Fibroblast of lung (primary cell): ENCODE measurements around the gene RSPH9. TPM values are rescaled to one million over a fixed set of nuclear protein-coding genes. Genes with fewer than 3 reads are reported as not detected.

Source experiments
- DNase-seq, 2 donors: peaks; one replicate each; pipeline versions ENCODE4 v3.0.0 to v3.0.0-alpha.2; 2010; ENCODE audit warnings: low read depth in 2 of 2
- H2AFZ ChIP-seq: 2 replicates; pipeline ENCODE4 v1.5.1; 2012; ENCODE audit warnings: low read length, control low read depth, inconsistent platforms
- H3K27ac ChIP-seq: 2 replicates; pipeline ENCODE4 v1.5.1; 2011; ENCODE audit warnings: low read length, control low read depth; ENCODE audit not compliant: insufficient read depth
- H3K27me3 ChIP-seq: 2 replicates; pipeline ENCODE4 v1.5.1; 2011; ENCODE audit warnings: mild to moderate bottlenecking, low read length; ENCODE audit not compliant: control insufficient read depth, insufficient read depth
- H3K36me3 ChIP-seq: 2 replicates; pipeline ENCODE4 v1.5.1; 2011; ENCODE audit warnings: low read length; ENCODE audit not compliant: control insufficient read depth, insufficient read depth
- H3K4me1 ChIP-seq: 2 replicates; pipeline ENCODE4 v1.5.1; 2011; ENCODE audit warnings: low read length; ENCODE audit not compliant: control insufficient read depth, insufficient read depth; ENCODE audit errors: extremely low read depth
- H3K4me2 ChIP-seq: 2 replicates; pipeline ENCODE4 v1.5.1; 2011; ENCODE audit warnings: low read length, control low read depth; ENCODE audit not compliant: insufficient read depth; ENCODE audit errors: extremely low read depth
- H3K4me3 ChIP-seq, 4 experiments: fragments of 200-600 bp in 1 of 4; sonication (generic) in 1 of 4; replicated peaks in 1 of 4; 2 replicates each; pipeline ENCODE4 v1.5.1; 2011 to 2016; ENCODE audit warnings: low read length in 4 of 4, low read depth in 3 of 4, mild to moderate bottlenecking in 3 of 4, control low read depth in 2 of 4, inconsistent platforms in 1 of 4, mixed read lengths in 1 of 4; ENCODE audit not compliant: insufficient read depth in 1 of 4; ENCODE audit errors: control extremely low read depth in 1 of 4
- H3K79me2 ChIP-seq: 2 replicates; pipeline ENCODE4 v1.5.1; 2012; ENCODE audit warnings: mild to moderate bottlenecking, low read length, inconsistent platforms; ENCODE audit not compliant: control insufficient read depth, insufficient read depth
- H3K9ac ChIP-seq: 2 replicates; pipeline ENCODE4 v1.5.1; 2011; ENCODE audit warnings: mild to moderate bottlenecking, low read length, control low read depth; ENCODE audit not compliant: insufficient read depth
- H3K9me3 ChIP-seq: 2 replicates; pipeline ENCODE4 v1.5.1; 2012; ENCODE audit warnings: low read depth, low read length; ENCODE audit not compliant: control insufficient read depth, insufficient read depth
- H4K20me1 ChIP-seq: 2 replicates; pipeline ENCODE4 v1.5.1; 2011; ENCODE audit warnings: low read length; ENCODE audit not compliant: control insufficient read depth, insufficient read depth; ENCODE audit errors: extremely low read depth
- CTCF ChIP-seq, 2 donors: IDR thresholded peaks in 1 of 2; conservative IDR thresholded peaks in 1 of 2; 1 replicate in 1 of 2; 2 replicates in 1 of 2; pipeline ENCODE4 v1.5.1; 2011 to 2012; ENCODE audit warnings: low read length in 2 of 2, control low read depth in 1 of 2, inconsistent platforms in 1 of 2, low read depth in 1 of 2, mild to moderate bottlenecking in 1 of 2
- EZH2 ChIP-seq: IDR thresholded peaks from 2 replicates; pipeline ENCODE4 v1.5.1; 2012; ENCODE audit warnings: low read length, control low read depth, mild to moderate bottlenecking; ENCODE audit errors: missing control alignments
- polyA minus RNA-seq: library from RNA; depleted of rRNA, polyadenylated mRNA; stranded (reverse); fragments of >200 nt; gene quantifications from 2 replicates; pipeline ENCODE4 v1.2.3, GENCODE V29; 2011; ENCODE audit warnings: low replicate concordance
- polyA plus RNA-seq, 2 donors: library from polyadenylated mRNA; depleted of rRNA in 1 of 2; stranded (reverse) in 1 of 2; unstranded in 1 of 2; fragments of >200 nt; gene quantifications; 2 replicates each; pipeline ENCODE4 v1.2.1, GENCODE V29; 2011 to 2012; ENCODE audit warnings: missing spikeins in 1 of 2
- total RNA-seq: library from RNA; depleted of rRNA; stranded (reverse); fragments of >200 nt; gene quantifications from 2 replicates; pipeline ENCODE4 v1.2.1, GENCODE V29; 2014

Gene RSPH9
- total RNA-seq = 1.5 and 1.7 TPM in 2 replicates
- polyA plus RNA-seq = 0.50 and 0.87 TPM in 2 replicates
- 1.3 and 1.7 TPM in 2 replicates for polyA plus RNA-seq (2012)
- 1.0 and 1.9 TPM in 2 replicates for polyA minus RNA-seq

- TF ChIP-seq EZH2 (no peak), CTCF (conservative IDR thresholded peaks at IDR 0.05 in 1 of 2, IDR thresholded peaks at IDR 0.05 in 1 of 2; ENCODE audit: low read depth in 1 of 2, low read length in 2 of 2) (no peak)
- H3K79me2 ChIP-seq = peaks cover 4% of the 10 kb centered on the region
- H3K4me1 ChIP-seq = no peaks in the 10 kb centered on the region
- H3K36me3 ChIP-seq = peaks cover 6% of the 10 kb centered on the region
- H3K27ac ChIP-seq = no peak within 1 kb of the TSS
- peak; percentile 72 to 85 for DNase-seq
- H4K20me1 ChIP-seq = no peaks in the 10 kb centered on the region
- H3K9ac ChIP-seq = peak within 1 kb of the TSS; percentile 20
- no peaks in the 10 kb centered on the region for H3K27me3 ChIP-seq
- H3K9me3 ChIP-seq = no peaks in the 10 kb centered on the region
- peak within 1 kb of the TSS; percentile 40 to 60 (median 50) for H3K4me3 ChIP-seq
- H3K4me2 ChIP-seq = peak within 1 kb of the TSS; percentile 62
- peak within 1 kb of the TSS; percentile 87 for H2AFZ ChIP-seq
Measured at GRCh38 chr6:43644940-43645612, at the start of gene RSPH9. RSPH9 (plus strand) TSS chr6:43645036; CDS start chr6:43645099, 63 bp downstream.

- H4K20me1 ChIP-seq = no peaks in the 10 kb centered on the region
- TF ChIP-seq CTCF (conservative IDR thresholded peaks at IDR 0.05 in 1 of 2, IDR thresholded peaks at IDR 0.05 in 1 of 2; ENCODE audit: low read depth in 1 of 2, low read length in 2 of 2) = no peak
- no peak overlapping the region for H3K4me2 ChIP-seq
- H3K9me3 ChIP-seq = no peaks in the 10 kb centered on the region
- H3K36me3 ChIP-seq = peaks cover 2% of the 10 kb centered on the region
- H3K9ac ChIP-seq = no peak overlapping the region
- H3K27ac ChIP-seq = no peak overlapping the region
- no peak overlapping the region for H3K4me3 ChIP-seq
- H2AFZ ChIP-seq = no peak overlapping the region
- no peaks in the 10 kb centered on the region for H3K4me1 ChIP-seq
- no peaks in the 10 kb centered on the region for H3K79me2 ChIP-seq
- no peak for DNase-seq
- no peaks in the 10 kb centered on the region for H3K27me3 ChIP-seq
Measured at GRCh38 chr6:43600595-43600994, 44.2 kb upstream of the RSPH9 start.

- H3K36me3 ChIP-seq = peaks cover 2% of the 10 kb centered on the region
- peak; percentile 88 to 90 for DNase-seq
- no peak for TF ChIP-seq EZH2
- TF ChIP-seq CTCF (conservative IDR thresholded peaks at IDR 0.05 in 1 of 2, IDR thresholded peaks at IDR 0.05 in 1 of 2; ENCODE audit: low read depth in 1 of 2, low read length in 2 of 2) = no peak
- no peak overlapping the region for H2AFZ ChIP-seq
- no peaks in the 10 kb centered on the region for H4K20me1 ChIP-seq
- H3K4me2 ChIP-seq = no peak overlapping the region
- no peaks in the 10 kb centered on the region for H3K79me2 ChIP-seq
- no peak overlapping the region for H3K4me3 ChIP-seq
- H3K27ac ChIP-seq = no peak overlapping the region
- H3K9ac ChIP-seq = no peak overlapping the region
- H3K9me3 ChIP-seq = no peaks in the 10 kb centered on the region
- no peaks in the 10 kb centered on the region for H3K4me1 ChIP-seq
- H3K27me3 ChIP-seq = no peaks in the 10 kb centered on the region
Measured at GRCh38 chr6:43604174-43604573, 40.7 kb upstream of the RSPH9 start.
